HG03139 (cell line): Measurements from ENCODE around the gene FAM78B.

Experiments
- ATAC-seq: cut with Tn5 transposase; IDR thresholded peaks from one replicate; pipeline ENCODE4 v1.9.1; 2021; ENCODE audit not compliant: unreplicated experiment

The FAM78B gene

GRCh38 chr1:166073489-166073888 lies 93.3 kb downstream of the FAM78B start:
- no peak for ATAC-seq

DNA sequence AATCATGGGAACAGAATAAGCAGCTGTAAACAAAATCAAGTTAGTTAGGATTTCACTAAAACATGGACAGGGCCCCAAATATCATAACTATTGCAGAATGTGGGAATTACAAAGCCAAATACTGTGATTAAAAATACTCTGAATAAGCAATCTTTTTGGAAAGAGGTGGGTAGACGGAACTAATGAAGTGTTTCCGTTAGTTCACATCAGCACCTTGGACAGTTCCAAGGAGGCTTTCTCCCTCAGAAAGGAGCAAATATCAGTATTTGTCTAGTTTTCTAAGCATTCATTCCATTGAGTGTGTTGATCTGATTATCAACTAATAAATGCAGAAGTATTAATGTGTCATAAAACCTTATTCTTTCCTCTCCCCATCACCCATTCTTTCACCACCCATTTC lies 97.4 kb downstream of the FAM78B start:
- ATAC-seq: no peak

- no peak for ATAC-seq
Measured at GRCh38 chr1:166066107-166066506, 100.7 kb downstream of the FAM78B start.

DNA sequence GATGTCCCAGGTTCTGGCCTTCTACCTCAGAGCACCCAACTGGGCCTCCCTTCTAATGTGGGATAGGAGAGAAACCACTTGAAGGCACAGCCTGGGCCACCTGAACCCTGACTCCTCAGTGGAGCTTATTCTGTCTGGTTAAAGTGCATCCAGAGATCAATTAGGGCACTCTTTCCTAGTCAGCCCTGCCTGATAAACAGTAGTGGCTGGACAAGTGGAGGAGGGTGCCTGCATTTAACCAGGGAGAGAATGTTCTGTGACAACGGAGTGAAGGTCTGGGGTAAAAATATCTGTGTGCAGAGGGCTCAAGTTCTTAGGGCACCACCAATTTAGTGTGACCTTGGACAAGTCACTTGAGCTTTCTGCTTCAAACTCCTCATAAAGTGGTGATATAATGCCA lies 101.8 kb downstream of the FAM78B start:
- ATAC-seq: no peak

DNA sequence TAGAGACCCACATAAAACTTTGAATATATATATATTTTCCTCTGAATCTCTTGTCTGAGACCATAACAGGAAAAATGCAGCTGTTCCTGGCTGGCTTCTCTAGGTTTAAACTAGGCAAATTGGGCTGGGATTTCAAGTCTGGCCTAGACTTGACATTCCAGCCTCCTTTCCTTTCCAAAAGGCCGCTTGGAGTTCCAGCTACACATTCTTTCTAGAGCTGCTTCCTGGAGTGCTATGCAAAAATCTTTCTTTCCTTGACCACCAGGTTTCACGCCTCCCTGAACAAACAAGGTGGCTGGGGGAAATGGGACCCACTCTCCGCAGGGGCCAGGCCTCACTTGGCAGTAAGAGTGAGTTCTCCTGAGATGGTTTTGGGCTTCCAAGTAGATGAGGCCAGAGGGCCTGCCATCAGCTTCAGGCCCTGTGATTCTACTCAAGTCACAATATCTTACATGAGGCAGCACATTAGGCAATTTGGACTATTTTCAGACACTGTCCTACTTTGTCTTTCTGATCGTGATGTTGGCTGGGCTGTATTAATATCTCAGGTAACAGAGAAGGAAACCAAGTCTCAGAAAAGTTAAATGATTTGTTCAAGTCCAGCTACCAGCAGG lies 102.4 kb downstream of the FAM78B start:
- ATAC-seq: no peak

- no peak for ATAC-seq
Measured at GRCh38 chr1:166063701-166064100, 103.1 kb downstream of the FAM78B start.

GRCh38 chr1:166062421-166063070 lies 104.3 kb downstream of the FAM78B start:
- ATAC-seq: no peak

DNA sequence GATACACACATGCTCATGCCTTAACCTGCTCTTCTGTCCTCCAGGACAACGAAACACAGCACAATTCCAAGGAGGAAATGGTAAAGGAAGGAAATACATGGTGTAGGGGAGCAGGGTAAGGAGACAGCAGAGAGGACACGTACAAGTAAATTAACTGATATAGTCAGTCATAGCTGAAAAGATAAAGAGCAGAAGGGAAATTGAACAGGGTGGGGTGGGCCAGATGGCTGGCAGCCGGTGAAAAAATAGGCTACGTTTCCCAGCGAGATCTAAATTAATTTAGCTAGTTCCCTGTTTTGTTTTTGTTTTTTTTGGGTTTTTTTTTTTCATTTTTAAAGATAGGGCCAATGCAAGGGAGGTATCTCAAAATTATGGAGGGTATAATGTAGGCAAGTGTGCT lies 109.2 kb downstream of the FAM78B start:
- ATAC-seq: no peak

- no peak for ATAC-seq
Measured at GRCh38 chr1:166053395-166053794, 113.4 kb downstream of the FAM78B start.

- no peak for ATAC-seq
Measured at GRCh38 chr1:166040202-166040997, 126.4 kb downstream of the FAM78B start.

DNA sequence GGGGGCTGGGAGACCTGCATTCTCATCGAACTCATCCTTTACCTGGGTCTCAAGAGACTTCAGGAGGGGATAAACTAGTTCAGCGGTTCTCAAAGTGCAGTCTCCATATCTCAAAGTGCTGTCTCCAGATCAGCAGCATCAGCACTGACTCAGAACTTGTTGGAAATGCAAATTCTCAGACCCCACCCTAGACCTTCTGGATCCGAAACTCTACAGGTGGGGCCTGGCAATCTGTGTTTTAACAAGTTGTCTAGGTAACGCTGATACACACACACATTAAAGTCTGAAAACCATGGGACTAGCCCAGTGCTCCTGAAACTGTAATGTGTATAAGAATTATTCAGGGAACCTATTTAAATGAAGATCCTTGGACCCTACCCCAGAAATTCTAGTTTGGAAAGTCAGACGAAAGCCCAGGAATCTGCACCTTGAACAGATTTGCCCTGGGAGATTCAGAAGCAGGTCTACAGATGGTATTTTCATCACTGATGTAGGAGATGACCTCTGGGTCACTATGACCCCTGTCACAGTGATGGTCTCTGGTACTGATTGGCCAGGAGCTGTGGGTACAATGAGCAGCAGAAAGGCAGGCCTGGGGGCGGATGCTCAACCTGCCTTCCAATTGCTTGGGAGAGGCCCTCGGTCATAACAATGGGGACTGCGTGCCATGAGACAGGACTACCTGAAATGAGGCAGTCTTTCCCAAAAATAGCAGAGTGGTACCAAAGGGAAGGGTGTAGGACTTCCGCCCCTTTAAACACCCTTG lies 127.2 kb downstream of the FAM78B start:
- ATAC-seq: no peak

- no peak for ATAC-seq
Measured at GRCh38 chr1:166036092-166036491, 130.7 kb downstream of the FAM78B start.

- no peak for ATAC-seq
Measured at GRCh38 chr1:166032572-166033371, 134.0 kb downstream of the FAM78B start.

GRCh38 chr1:166031932-166032571 lies 134.7 kb downstream of the FAM78B start:
- no peak for ATAC-seq

DNA sequence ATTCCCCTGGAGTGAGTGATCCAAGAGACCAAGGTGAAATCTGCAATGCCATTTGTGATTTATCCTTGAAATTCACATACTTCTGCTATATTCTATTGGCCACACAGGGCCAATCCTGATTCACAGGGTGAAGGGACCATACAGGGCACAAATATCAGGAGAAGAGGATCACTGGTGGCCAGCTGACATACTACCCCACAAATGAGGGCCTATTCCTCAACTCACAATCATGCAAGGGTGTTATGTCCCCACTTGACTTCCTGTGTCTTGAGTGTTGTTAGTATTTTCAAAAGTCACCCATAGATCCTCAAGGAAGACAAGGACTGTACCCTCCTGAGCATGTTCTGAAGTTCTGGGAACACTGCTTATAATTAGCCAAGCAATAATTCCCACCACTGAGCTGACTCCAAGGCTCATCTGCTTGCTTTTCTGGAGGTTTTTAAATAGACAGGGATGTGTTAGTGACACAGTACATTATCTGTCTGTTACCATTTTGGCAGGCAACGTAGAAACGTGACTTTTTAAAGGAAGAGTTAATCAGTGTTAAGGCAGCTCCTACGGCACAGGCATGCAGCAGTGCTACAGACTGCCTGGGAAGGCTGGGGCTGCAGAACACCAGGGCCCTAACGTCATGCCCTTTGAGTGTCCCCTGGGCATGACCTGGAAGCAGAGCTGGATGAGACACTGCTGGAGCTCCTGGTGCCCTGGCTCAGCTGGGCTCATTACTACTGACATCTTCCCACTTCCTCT lies 137.4 kb downstream of the FAM78B start:
- ATAC-seq: no peak

GRCh38 chr1:166026555-166026954 lies 140.2 kb downstream of the FAM78B start:
- no peak for ATAC-seq

DNA sequence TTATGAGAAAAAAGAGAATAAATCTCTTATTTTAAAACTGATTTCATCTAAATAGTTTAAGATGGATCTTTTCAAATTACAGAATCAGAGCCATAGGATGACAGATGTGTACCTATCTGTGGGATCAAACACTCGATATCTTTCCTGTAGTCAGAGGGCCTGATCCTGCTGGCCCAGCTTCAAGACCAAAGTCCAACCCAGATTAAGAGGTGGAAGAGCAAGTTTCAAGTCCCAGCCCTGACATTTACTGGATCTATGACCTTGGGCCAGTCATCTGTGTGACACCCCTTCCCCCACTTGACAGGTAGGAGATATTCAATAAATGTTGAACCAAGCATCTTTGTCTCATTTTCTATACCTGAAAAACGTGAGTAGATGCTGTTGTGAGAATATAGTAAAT lies 140.7 kb downstream of the FAM78B start:
- no peak for ATAC-seq

DNA sequence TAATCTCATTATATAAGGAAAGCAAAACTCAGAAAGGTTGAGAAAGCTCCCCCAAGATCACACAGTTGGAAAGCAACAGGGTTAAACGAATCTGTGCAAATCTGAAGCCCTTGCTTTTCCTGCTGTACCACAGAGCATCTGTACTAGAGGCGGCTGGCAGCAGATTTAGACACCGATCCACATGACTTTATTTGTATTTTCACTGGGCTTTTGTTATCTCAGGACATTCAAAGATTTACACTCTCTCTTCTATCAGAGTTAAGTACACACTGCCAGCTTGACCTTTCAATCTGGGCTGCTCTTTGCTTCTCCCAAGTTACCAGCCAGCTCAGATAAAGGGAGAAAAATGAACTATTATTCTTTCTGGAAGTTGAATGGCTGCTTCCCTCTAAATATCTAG lies 146.6 kb downstream of the FAM78B start:
- no peak for ATAC-seq
